ENCODE data around the gene SEMA3G.

GRCh38 chr3:52456800-52457183 lies 11.9 kb upstream of the SEMA3G start:
- TF ChIP-seq CTCF (IDR thresholded peaks at IDR 0.05) = no peak
- TF ChIP-seq POLR2A (IDR thresholded peaks at IDR 0.05) = no peak
